Pons (tissue), 1 donor: ENCODE measurements around the gene GCFC2.
A peak's percentile ranks its signal among the peaks of the same experiment; 100 is the strongest.
"Not testable (repeated sequence)": the region's sequence is repeated elsewhere in the genome, so short reads cannot be mapped to it uniquely, and the experiment has no call there.

Source experiments
- DNase-seq: peaks from one replicate; pipeline ENCODE4 v3.0.0-alpha.2; 2016; ENCODE audit warnings: low spot score

The GCFC2 gene

GRCh38 chr2:75679556-75679955, 31.2 kb downstream of the GCFC2 start:
- DNase-seq: no peak

DNA sequence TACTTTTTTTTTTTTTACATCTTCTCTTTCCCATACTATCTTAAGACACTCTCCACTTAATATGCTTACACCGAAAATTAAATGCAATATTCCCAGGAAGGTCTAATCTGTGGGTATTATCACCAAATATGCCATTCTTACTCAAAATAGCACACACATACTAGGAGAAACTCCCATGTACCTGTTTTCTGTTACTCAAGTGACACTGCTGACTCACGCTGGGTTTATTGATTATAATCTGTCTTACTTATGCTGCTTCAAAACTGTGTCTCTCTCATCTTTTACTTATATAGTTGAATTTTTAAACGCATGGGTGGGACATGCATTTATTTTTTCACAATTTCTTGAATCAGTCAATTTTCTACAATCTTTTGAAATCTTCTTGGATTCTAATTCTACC, 34.3 kb downstream of the GCFC2 start:
- DNase-seq: no peak

- DNase-seq: no peak
These were observed 34.8 kb downstream of the GCFC2 start for GRCh38 chr2:75675908-75676307.

- not testable (repeated sequence) for DNase-seq
These were observed 35.3 kb downstream of the GCFC2 start for GRCh38 chr2:75675423-75675822.

GRCh38 chr2:75667884-75668283, 42.8 kb downstream of the GCFC2 start:
- DNase-seq: no peak

GRCh38 chr2:75666911-75667310, 43.8 kb downstream of the GCFC2 start:
- DNase-seq: no peak

GRCh38 chr2:75657798-75658197, 52.9 kb downstream of the GCFC2 start:
- no peak for DNase-seq

GRCh38 chr2:75656563-75656962, 54.2 kb downstream of the GCFC2 start:
- DNase-seq: no peak

GRCh38 chr2:75655861-75656260, 54.9 kb downstream of the GCFC2 start:
- no peak for DNase-seq

DNA sequence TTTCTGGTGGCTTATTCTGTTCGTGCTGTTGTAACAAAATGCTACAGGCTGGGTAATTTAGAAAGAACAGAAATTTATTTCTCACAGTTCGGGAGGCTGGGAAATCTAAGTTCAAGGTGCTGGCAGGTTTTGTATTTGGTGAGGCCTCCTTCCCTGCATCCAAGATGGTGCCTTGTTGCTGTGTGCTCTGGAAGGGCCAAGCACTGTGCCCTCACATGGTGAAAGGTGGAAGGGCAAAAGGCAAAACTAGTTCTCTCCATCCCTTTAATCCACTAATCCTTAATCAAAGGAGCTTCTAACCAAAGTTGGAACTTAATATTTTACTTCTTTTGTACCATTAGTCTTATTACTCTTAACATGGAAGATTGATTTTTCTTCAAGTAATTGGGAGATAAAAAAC, 56.7 kb downstream of the GCFC2 start:
- DNase-seq: no peak

DNA sequence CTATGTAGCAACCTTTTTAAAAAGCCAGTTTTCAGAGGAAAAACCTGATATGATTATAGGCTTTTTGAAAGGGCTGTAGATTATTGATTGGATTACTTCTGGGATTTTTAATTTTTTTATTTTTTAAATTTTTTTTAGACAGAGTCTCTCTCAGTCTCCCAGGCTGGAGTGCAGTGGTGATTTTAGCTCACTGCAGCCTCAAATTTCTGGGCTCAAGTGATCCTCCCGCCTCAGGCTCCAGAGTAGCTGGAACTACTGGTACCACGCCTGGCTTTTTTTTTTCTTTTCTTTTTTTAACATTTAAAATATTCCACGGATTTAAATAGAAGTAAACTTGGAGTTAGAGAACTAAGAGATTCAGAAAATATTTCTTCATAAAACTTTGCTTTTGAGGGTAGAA, 62.9 kb downstream of the GCFC2 start:
- DNase-seq: no peak

DNA sequence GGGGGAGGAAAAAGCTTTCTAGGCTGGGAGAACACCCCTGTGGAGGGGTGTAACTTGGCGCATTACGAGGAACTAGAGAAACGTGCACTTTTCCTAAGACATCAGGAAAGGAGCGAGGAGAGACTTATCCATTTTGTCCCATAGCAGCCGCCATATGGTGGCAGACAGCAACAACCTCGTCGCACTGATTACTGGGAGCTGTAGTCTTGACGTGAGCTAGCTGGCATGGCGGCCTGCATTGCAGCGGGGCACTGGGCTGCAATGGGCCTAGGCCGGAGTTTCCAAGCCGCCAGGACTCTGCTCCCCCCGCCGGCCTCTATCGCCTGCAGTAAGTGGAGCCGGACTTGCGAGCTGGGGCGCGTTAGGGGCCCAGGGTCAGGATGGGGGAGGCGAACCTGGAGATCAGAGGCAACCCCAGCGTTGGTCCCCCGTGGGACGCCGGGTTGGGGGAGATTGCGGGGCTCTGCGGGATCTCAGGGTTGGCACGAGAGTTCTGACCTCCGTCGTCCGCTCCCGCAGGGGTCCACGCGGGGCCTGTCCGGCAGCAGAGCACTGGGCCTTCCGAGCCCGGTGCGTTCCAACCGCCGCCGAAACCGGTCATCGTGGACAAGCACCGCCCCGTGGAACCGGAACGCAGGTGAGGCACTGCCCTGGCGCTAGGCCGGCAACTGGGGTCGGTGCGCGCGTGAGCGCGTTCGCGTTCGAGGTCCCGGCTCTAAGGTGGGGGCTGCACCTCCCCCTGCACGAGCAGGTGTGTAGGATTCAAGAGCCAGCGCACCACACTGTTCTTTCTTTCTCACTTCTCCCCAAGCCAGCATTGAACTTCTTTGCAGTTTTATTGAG, 63.9 kb downstream of the GCFC2 start, which contains the start of gene MRPL19:
Gene MRPL19 (plus strand): TSS at position 201 of the 843 bp plus-strand sequence. CDS start 25 bp downstream, at position 226.
- DNase-seq: peak; percentile 96

DNA sequence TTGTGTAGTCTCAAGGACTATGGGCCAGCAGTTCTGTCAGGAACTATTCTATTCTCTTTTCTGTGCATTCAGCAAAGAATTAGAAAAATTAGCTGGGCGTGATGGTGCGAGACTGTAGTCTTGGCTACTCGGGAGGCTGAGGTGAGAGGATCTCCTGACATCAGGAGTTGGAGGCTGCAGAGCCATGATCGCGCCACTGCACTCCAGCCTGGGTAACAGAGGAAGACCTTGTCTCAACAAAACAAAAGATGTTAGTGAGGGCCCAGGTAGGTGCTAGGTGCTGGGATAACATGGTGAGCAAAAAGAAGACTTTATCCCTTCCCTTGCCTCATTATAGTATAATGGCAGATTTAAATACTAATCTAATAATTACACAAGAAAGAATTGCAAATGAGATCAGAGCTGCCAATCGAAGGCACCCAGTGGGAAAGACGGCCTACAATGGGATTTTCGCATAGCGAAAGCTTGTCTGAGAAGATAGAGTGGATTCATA, 64.6 kb downstream of the GCFC2 start:
- no peak for DNase-seq

GRCh38 chr2:75645643-75646042, 65.1 kb downstream of the GCFC2 start:
- no peak for DNase-seq

- no peak for DNase-seq
These were observed 66.7 kb downstream of the GCFC2 start for GRCh38 chr2:75643980-75644379.

DNA sequence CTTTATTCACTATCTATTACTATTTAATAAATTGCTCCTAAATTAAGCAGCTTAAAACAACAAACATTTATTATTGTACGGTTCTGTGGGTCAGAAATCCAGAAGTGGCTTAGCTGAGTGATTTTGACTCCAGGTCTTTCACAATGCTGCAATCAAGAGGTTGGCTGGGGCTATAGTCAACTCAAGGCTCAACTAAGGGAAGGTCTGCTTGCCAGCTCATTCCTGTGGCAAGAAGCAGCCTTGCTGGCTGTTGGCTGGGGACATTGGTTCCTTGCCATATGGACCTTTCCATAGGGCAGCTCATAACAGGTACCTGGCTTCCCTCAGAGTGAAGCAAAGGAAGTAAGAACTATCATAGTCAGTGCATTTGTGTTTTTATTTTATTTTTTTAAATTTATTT, 69.1 kb downstream of the GCFC2 start:
- no peak for DNase-seq

DNA sequence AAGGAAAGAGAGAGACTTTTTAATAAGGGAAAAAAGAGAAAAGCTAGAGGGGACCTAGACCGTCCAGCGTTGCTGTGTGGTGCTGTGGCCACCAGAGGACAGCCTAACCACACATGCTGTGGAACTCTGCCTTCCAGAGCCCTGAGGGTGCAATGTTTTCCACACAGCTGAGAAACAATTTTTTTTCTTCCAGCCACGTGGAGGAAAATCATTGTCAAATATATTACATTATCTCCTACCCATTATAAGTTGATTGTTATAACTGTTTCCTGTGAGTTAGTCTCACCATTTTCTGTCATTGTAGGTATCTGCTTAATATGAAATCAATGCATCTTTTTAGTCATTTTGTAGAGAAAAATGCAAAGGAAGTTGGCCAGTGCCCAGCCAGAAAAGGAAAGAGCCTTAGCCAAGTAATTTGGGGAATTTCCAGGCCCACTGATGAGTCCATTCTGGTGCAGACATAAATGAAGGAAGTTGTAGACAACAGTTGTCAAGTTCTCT, 70.0 kb downstream of the GCFC2 start:
- peak; percentile 70 for DNase-seq

DNA sequence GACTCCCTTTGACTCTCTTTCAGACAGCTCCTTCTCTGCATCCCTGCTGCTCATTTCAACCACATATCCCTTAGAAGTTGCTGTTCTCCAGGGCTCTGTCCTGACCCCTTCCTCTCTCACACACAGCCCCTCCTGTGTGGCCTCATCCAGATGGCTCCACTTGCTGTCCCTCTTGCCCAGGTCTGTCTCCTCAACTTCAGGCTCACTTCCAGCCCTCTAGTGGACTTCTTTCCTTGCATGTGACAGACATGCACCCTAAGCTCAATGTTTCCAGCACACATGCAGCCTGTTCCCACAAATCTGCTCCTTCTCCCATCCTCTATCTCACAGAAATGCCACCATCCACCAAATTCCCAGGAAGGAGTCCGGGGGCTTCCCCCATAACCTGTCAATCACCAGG, 73.1 kb downstream of the GCFC2 start:
- DNase-seq: no peak

GRCh38 chr2:75634945-75635344, 75.8 kb downstream of the GCFC2 start:
- no peak for DNase-seq

GRCh38 chr2:75633620-75634019, 77.1 kb downstream of the GCFC2 start:
- no peak for DNase-seq

DNA sequence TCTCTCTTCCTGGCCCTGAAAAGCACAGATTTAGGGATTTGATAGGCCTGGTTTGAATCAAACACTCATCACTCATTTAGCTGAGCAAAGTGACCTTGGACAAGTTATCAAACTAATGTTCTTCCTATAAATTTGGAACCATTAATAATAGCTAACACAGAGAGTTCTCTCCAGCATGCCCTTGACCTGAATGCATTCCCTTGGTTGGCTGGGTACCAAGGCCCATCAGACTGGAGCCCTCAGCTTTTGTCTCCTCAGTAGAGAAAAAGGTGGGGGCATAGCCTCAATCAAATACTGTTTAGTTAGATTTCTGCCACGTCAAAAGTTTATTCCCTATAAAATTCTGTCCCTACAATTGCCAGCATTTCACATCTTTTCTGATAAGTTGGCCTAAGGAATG, 77.9 kb downstream of the GCFC2 start:
- no peak for DNase-seq

DNA sequence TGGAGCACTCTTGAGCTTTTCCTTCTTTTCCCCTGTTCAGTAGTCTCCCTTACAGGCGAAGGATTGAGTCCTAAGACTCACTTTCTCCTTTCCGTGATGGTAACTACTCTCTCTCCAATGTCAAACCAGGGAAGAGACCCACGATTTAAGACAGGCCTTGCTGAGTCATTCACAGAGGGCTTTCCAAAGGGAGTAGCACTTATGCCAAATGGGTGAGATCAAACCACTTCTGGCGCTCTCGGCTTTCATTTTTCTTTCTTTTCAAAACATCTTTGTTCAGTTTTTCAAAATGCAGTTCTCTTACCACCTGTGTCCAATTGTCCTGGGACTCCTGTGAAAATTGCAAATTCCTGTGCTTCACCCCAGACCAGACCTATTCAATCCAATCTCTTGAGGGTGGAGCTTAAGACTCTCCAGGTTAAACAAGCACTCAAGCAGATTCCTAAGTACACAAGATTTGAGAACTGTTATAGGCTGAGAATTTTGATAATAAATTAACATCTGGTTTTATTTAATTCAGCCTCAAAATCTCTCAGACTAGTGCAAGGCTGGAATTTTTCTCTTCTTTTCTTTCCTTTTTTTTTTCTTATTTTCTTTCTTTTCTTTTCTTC, 78.5 kb downstream of the GCFC2 start:
- DNase-seq: no peak

GRCh38 chr2:75627902-75628504, 82.7 kb downstream of the GCFC2 start:
- DNase-seq: peak; percentile 73
